AG10803 (cell line): ENCODE measurements around the gene ARHGAP33.
A peak's percentile ranks its signal among the peaks of the same experiment; 100 is the strongest.

Source experiments
- DNase-seq: peaks from one replicate; pipeline ENCODE4 v3.0.0; 2010; ENCODE audit warnings: low read depth
- H3K4me3 ChIP-seq: 2 replicates; pipeline ENCODE4 v1.5.1; 2011; ENCODE audit warnings: mild to moderate bottlenecking, low read length, control low read depth
- TF ChIP-seq, protein P1 (sequence below): conservative IDR thresholded peaks from 2 replicates; pipeline ENCODE4 v1.5.1; 2011; ENCODE audit warnings: mild to moderate bottlenecking, low read length, control low read depth, inconsistent platforms

The ARHGAP33 gene

DNA sequence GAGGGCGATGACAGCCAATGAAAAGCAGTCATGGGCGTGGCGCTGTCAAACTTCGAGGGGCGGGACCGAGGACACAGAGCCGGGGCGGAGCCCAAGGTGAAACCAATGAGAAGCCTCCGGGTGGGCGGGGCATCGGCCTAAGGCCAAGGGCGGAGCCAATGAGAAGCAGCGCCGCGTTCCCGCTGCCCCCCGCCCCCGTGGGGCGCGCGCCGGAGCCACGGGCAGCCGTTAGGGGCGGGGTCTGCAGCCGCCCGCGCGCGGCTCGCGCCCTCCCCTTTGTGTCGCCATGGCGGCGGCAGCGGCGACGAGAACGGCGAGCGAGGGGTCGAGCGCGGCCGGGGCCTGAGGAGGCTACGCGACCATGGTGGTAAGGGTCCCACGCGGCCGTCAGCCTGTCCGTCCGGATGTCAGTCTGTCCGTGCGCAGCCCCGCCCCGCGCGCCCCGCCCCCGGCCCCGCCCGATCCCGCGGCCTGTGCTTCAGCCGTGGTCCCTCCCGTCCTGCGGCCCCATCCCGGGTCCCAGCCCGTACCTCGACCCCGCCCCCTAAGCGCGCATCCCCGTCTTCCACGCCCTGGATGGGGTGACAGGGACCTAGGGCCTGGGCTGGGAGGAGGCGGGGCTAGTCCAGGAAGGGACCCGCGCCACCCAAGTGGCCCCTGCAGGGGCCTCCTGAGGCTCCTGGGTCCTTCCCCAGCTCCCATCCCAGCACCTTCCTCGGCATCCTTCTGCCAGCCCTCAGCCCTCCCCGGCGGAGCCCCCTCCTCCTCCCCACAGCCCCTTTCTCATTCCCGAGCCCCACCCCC lies at the start of gene ARHGAP33:
Gene ARHGAP33, plus strand, starts transcription at position 267 of the 804 bp plus-strand sequence. Its CDS starts 95 bp downstream, at position 362.
- TF ChIP-seq, protein P1, sequence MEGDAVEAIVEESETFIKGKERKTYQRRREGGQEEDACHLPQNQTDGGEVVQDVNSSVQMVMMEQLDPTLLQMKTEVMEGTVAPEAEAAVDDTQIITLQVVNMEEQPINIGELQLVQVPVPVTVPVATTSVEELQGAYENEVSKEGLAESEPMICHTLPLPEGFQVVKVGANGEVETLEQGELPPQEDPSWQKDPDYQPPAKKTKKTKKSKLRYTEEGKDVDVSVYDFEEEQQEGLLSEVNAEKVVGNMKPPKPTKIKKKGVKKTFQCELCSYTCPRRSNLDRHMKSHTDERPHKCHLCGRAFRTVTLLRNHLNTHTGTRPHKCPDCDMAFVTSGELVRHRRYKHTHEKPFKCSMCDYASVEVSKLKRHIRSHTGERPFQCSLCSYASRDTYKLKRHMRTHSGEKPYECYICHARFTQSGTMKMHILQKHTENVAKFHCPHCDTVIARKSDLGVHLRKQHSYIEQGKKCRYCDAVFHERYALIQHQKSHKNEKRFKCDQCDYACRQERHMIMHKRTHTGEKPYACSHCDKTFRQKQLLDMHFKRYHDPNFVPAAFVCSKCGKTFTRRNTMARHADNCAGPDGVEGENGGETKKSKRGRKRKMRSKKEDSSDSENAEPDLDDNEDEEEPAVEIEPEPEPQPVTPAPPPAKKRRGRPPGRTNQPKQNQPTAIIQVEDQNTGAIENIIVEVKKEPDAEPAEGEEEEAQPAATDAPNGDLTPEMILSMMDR = no peak

GRCh38 chr19:35727053-35727955 lies 48.1 kb upstream of the ARHGAP33 start:
- TF ChIP-seq, protein P1 = no peak

More for the DNA sequence above, at the start of gene ARHGAP33:
- peak within 1 kb of the TSS; percentile 72 for H3K4me3 ChIP-seq
- peak; percentile 91 for DNase-seq

DNA sequence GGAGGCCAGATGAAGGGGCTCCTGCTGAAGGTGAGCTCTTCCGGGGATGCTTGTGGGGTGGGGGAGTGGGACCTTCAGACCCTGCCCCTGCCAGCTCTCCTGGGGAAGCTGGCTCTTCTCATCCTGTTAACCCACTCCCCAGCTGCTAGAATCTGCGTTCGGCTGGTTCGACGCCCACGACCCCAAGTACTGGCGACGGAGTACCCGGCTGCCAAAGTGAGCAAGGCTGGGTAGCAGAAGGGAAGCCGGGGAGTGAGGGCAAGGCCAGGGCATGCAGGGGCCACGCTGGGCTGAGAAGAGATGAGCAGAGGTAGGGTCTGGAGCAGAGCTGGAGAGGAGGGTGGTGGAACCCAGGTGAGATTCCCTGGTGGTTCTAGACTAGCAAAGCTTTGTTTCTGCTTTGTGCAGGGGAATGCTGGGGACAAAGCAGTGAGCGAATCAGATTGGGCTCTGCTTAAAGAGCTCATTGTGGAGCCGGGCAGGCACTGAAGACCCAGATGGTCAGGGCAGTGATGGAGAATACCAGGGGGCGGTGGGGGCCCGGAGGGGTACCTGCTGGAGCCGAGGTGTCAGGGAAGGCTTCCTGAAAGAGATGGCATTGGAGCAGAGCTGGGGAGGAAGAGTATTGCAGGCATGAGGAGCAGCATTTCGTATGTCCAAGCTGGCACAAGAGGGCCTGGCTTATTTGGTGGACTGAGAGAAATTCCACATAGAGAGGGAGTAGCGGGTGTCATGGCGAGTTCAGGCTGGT lies 47.2 kb upstream of the ARHGAP33 start:
- TF ChIP-seq, protein P1 = no peak
- H3K4me3 ChIP-seq = no peak overlapping the region
- DNase-seq = no peak

More at GRCh38 chr19:35727053-35727955, 48.1 kb upstream of the ARHGAP33 start:
- no peak for DNase-seq
- no peak overlapping the region for H3K4me3 ChIP-seq

- H3K4me3 ChIP-seq = no peak overlapping the region
- no peak for DNase-seq
- TF ChIP-seq, protein P1 = no peak
Observed at GRCh38 chr19:35729021-35729420, 46.3 kb upstream of the ARHGAP33 start.

- TF ChIP-seq, protein P1 = no peak
- no peak for DNase-seq
- H3K4me3 ChIP-seq = no peak overlapping the region
Observed at GRCh38 chr19:35729763-35730162, 45.6 kb upstream of the ARHGAP33 start.

GRCh38 chr19:35730326-35730725 lies 45.0 kb upstream of the ARHGAP33 start:
- TF ChIP-seq, protein P1 = no peak
- no peak overlapping the region for H3K4me3 ChIP-seq
- no peak for DNase-seq
